Naive B cell (primary cell): ENCODE measurements around the gene GAB4. TPM values are rescaled to one million over a fixed set of nuclear protein-coding genes. Genes with fewer than 3 reads are reported as not detected.
A peak's percentile ranks its signal among the peaks of the same experiment; 100 is the strongest.

Experiments
- ATAC-seq, 2 donors: fragments of 150-1000 bp; cut with Tn5 transposase; 2 replicates each; pipeline ENCODE4 v1.10.0; 2021; ENCODE audit warnings: low read depth in 2 of 2, mild to moderate bottlenecking in 2 of 2, moderate library complexity in 2 of 2
- DNase-seq: peaks from one replicate; pipeline ENCODE4 v3.0.0; 2022
- H3K27ac Mint-ChIP-seq, 6 donors: one replicate each; pipeline ENCODE4 v1.8.0; 2020 to 2022; ENCODE audit warnings: mild to moderate bottlenecking in 6 of 6, mixed read lengths in 6 of 6, moderate library complexity in 5 of 6, inconsistent platforms in 2 of 6
- H3K27me3 Mint-ChIP-seq, 3 donors: one replicate each; pipeline ENCODE4 v1.8.0; 2021 to 2022; ENCODE audit warnings: mixed read lengths in 3 of 3, mild to moderate bottlenecking in 1 of 3
- H3K36me3 Mint-ChIP-seq, 2 donors: one replicate each; pipeline ENCODE4 v1.8.0; 2020 to 2022; ENCODE audit warnings: mixed read lengths in 2 of 2, inconsistent platforms in 1 of 2, mild to moderate bottlenecking in 1 of 2
- H3K4me1 Mint-ChIP-seq, 3 donors: one replicate each; pipeline ENCODE4 v1.8.0; 2020 to 2022; ENCODE audit warnings: mixed read lengths in 3 of 3, inconsistent platforms in 1 of 3, mild to moderate bottlenecking in 1 of 3, moderate library complexity in 1 of 3
- H3K4me3 Mint-ChIP-seq, 8 donors: one replicate each; pipeline ENCODE4 v1.8.0; 2020 to 2022; ENCODE audit warnings: mild to moderate bottlenecking in 8 of 8, mixed read lengths in 8 of 8, moderate library complexity in 8 of 8, inconsistent platforms in 2 of 8
- H3K9me3 Mint-ChIP-seq, 7 donors: one replicate each; pipeline ENCODE4 v1.8.0; 2020 to 2022; ENCODE audit warnings: mixed read lengths in 7 of 7, mild to moderate bottlenecking in 5 of 7, inconsistent platforms in 2 of 7, moderate library complexity in 1 of 7
- polyA plus RNA-seq, 6 donors: library from polyadenylated mRNA; unstranded; fragments of 300-500 nt; fragmentation: Illumina TruSeq; gene quantifications; one replicate each; pipeline ENCODE4 v1.2.3, GENCODE V29; 2021; ENCODE audit warnings: low read depth in 6 of 6

GAB4 gene
- polyA plus RNA-seq, 6 donors from 2014 or later = not detected

GRCh38 chr22:16961477-16962186 lies 46.4 kb downstream of the GAB4 start:
- no peak for DNase-seq
- Mint-ChIP-seq H3K27me3 (peaks cover 0 to 10% (median 4%) of the 10 kb centered on the region in 3 donors), H3K4me3 (no peak overlapping the region), H3K27ac (no peak overlapping the region), H3K4me1 (no peaks in the 10 kb centered on the region), H3K9me3 (peaks cover 0 to 2% (median 0%) of the 10 kb centered on the region in 7 donors), H3K36me3 (no peaks in the 10 kb centered on the region)
- no peak for ATAC-seq

GRCh38 chr22:16960884-16961249 lies 47.2 kb downstream of the GAB4 start:
- no peaks in the 10 kb centered on the region for H3K9me3 Mint-ChIP-seq
- H3K36me3 Mint-ChIP-seq = no peaks in the 10 kb centered on the region
- no peaks in the 10 kb centered on the region for H3K4me1 Mint-ChIP-seq
- no peak overlapping the region for H3K27ac Mint-ChIP-seq
- peaks cover 0 to 4% (median 3%) of the 10 kb centered on the region in 3 donors for H3K27me3 Mint-ChIP-seq
- DNase-seq (no peak), ATAC-seq (no peak)
- no peak overlapping the region for H3K4me3 Mint-ChIP-seq

- no peak for DNase-seq
- Mint-ChIP-seq H3K27ac (no peak overlapping the region), H3K27me3 (peaks cover 0 to 4% (median 0%) of the 10 kb centered on the region in 3 donors), H3K9me3 (no peaks in the 10 kb centered on the region), H3K4me3 (no peak overlapping the region), H3K36me3 (no peaks in the 10 kb centered on the region), H3K4me1 (no peaks in the 10 kb centered on the region)
- no peak for ATAC-seq
Observed at GRCh38 chr22:16960220-16960883, 47.7 kb downstream of the GAB4 start.

- Mint-ChIP-seq H3K27me3 (peaks cover 0 to 4% (median 0%) of the 10 kb centered on the region in 3 donors), H3K4me3 (no peak overlapping the region)
- DNase-seq = no peak
Observed at GRCh38 chr22:16959345-16959930, 48.6 kb downstream of the GAB4 start.

GRCh38 chr22:16958475-16958874 lies 49.5 kb downstream of the GAB4 start:
- Mint-ChIP-seq H3K4me3 (no peak overlapping the region), H3K4me1 (no peaks in the 10 kb centered on the region), H3K9me3 (no peaks in the 10 kb centered on the region), H3K27me3 (no peaks in the 10 kb centered on the region), H3K27ac (peak overlapping the region in 1 of 6 donors; percentile 58), H3K36me3 (no peaks in the 10 kb centered on the region)
- no peak for ATAC-seq
- DNase-seq = no peak

More at GRCh38 chr22:16959345-16959930, 48.6 kb downstream of the GAB4 start:
- Mint-ChIP-seq H3K9me3 (no peaks in the 10 kb centered on the region), H3K27ac (no peak overlapping the region), H3K36me3 (no peaks in the 10 kb centered on the region), H3K4me1 (no peaks in the 10 kb centered on the region)
- no peak for ATAC-seq

- Mint-ChIP-seq H3K27ac (no peak overlapping the region), H3K4me3 (no peak overlapping the region), H3K27me3 (no peaks in the 10 kb centered on the region), H3K36me3 (no peaks in the 10 kb centered on the region), H3K9me3 (no peaks in the 10 kb centered on the region), H3K4me1 (no peaks in the 10 kb centered on the region)
- DNase-seq (no peak), ATAC-seq (no peak)
Observed at GRCh38 chr22:16957781-16958180, 50.2 kb downstream of the GAB4 start.

- no peak overlapping the region for H3K4me3 Mint-ChIP-seq
- no peaks in the 10 kb centered on the region for H3K27me3 Mint-ChIP-seq
- H3K27ac Mint-ChIP-seq = no peak overlapping the region
- ATAC-seq (no peak), DNase-seq (no peak)
- H3K9me3 Mint-ChIP-seq = no peaks in the 10 kb centered on the region
- no peaks in the 10 kb centered on the region for H3K36me3 Mint-ChIP-seq
- H3K4me1 Mint-ChIP-seq = no peaks in the 10 kb centered on the region
Observed at GRCh38 chr22:16956290-16956689, 51.7 kb downstream of the GAB4 start.

GRCh38 chr22:16955678-16956210 lies 52.3 kb downstream of the GAB4 start:
- H3K36me3 Mint-ChIP-seq = no peaks in the 10 kb centered on the region
- H3K27ac Mint-ChIP-seq = no peak overlapping the region
- ATAC-seq (no peak), DNase-seq (no peak)
- H3K27me3 Mint-ChIP-seq = no peaks in the 10 kb centered on the region
- no peak overlapping the region for H3K4me3 Mint-ChIP-seq
- H3K4me1 Mint-ChIP-seq = no peaks in the 10 kb centered on the region
- H3K9me3 Mint-ChIP-seq = no peaks in the 10 kb centered on the region

GRCh38 chr22:16955081-16955480 lies 52.9 kb downstream of the GAB4 start:
- no peak for ATAC-seq
- Mint-ChIP-seq H3K27me3 (no peaks in the 10 kb centered on the region), H3K36me3 (no peaks in the 10 kb centered on the region), H3K4me3 (no peak overlapping the region), H3K4me1 (no peaks in the 10 kb centered on the region), H3K9me3 (no peaks in the 10 kb centered on the region), H3K27ac (peak overlapping the region in 1 of 6 donors; percentile 42)
- no peak for DNase-seq

- H3K4me1 Mint-ChIP-seq = no peaks in the 10 kb centered on the region
- ATAC-seq (no peak), DNase-seq (no peak)
- no peak overlapping the region for H3K4me3 Mint-ChIP-seq
- H3K27me3 Mint-ChIP-seq = no peaks in the 10 kb centered on the region
- peak overlapping the region in 1 of 6 donors; percentile 83 for H3K27ac Mint-ChIP-seq
- no peaks in the 10 kb centered on the region for H3K9me3 Mint-ChIP-seq
- no peaks in the 10 kb centered on the region for H3K36me3 Mint-ChIP-seq
Observed at GRCh38 chr22:16954060-16954403, 54.0 kb downstream of the GAB4 start.

- Mint-ChIP-seq H3K27me3 (no peaks in the 10 kb centered on the region), H3K36me3 (no peaks in the 10 kb centered on the region), H3K4me1 (no peaks in the 10 kb centered on the region), H3K9me3 (no peaks in the 10 kb centered on the region), H3K4me3 (no peak overlapping the region), H3K27ac (no peak overlapping the region)
- no peak for ATAC-seq
- no peak for DNase-seq
Observed at GRCh38 chr22:16953206-16954059, 54.6 kb downstream of the GAB4 start.

GRCh38 chr22:16949561-16949960 lies 58.5 kb downstream of the GAB4 start:
- DNase-seq (no peak), ATAC-seq (no peak)
- peak overlapping the region in 1 of 6 donors; percentile 7 for H3K27ac Mint-ChIP-seq
- no peak overlapping the region for H3K4me3 Mint-ChIP-seq
- no peaks in the 10 kb centered on the region for H3K9me3 Mint-ChIP-seq
- H3K4me1 Mint-ChIP-seq = no peaks in the 10 kb centered on the region
- no peaks in the 10 kb centered on the region for H3K36me3 Mint-ChIP-seq
- no peaks in the 10 kb centered on the region for H3K27me3 Mint-ChIP-seq

GRCh38 chr22:16937811-16938210 lies 70.2 kb downstream of the GAB4 start:
- Mint-ChIP-seq H3K4me3 (no peak overlapping the region), H3K36me3 (no peaks in the 10 kb centered on the region), H3K4me1 (no peaks in the 10 kb centered on the region), H3K27ac (no peak overlapping the region), H3K9me3 (no peaks in the 10 kb centered on the region), H3K27me3 (peaks cover 23 to 34% (median 27%) of the 10 kb centered on the region in 3 donors)
- ATAC-seq (no peak), DNase-seq (no peak)
